Left lobe of liver (tissue), 2 donors: Measurements from ENCODE around the gene RBM23. TPM values are rescaled to one million over a fixed set of nuclear protein-coding genes. Genes with fewer than 3 reads are reported as not detected.
"Not testable (repeated sequence)": the region's sequence is repeated elsewhere in the genome, so short reads cannot be mapped to it uniquely, and the experiment has no call there.

ENCODE experiments used
- ATAC-seq: fragments of 200-7000 bp; cut with Tn5 transposase; one replicate; pipeline ENCODE4 v1.9.1; 2020; ENCODE audit warnings: mild to moderate bottlenecking, moderate library complexity
- DNase-seq: peaks from one replicate; pipeline ENCODE4 v3.0.0-alpha.2; 2020; ENCODE audit warnings: low spot score
- total RNA-seq: library from RNA; stranded (reverse); gene quantifications from one replicate; pipeline ENCODE4 v1.2.1, GENCODE V29; 2021
- donor health status: DM: no; HTN: no; CAD: no; lungs with moderate emphysema.
- donor health status: DM: no; HTN: yes; CAD: no.

The RBM23 gene
- total RNA-seq, 1 donor from 2014 or later: 35.3 TPM

DNA sequence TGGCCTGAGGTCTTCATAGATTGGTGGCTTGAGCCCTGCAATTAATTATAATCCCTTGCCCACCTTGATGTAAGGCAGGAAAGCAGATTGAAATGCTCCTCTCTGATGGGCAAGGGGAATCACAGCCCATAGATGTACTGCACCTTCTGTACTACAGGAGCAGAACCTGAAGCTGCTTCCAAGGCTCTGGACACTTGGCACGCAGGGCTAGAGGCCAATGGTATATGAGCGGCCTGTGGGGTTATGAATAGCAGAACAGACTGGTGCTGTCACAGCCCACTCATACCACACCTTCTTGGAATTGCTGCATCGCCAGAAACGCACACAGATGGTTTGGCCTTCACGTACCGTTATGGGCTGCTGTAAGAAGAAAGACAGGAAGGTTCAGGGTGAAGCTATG is 1.7 kb upstream of the RBM23 start:
- ATAC-seq: no peak
- DNase-seq: no peak

DNA sequence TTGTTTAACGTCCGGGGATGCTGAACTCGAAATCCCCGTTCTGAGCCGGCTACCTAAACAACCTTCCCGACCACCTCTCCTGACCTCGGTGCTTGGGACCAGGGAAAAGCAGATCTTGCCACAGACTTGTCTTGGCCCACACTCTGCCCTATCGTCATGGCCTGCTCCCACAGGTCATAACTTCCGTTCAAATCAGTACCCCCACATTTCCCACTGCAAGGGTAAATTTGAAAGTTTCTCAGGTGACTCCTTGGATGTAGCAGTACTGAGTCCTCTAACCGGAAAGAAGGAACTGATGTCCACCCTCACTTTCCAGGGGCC is 612 bp upstream of the RBM23 start:
- ATAC-seq: no peak
- no peak for DNase-seq

DNA sequence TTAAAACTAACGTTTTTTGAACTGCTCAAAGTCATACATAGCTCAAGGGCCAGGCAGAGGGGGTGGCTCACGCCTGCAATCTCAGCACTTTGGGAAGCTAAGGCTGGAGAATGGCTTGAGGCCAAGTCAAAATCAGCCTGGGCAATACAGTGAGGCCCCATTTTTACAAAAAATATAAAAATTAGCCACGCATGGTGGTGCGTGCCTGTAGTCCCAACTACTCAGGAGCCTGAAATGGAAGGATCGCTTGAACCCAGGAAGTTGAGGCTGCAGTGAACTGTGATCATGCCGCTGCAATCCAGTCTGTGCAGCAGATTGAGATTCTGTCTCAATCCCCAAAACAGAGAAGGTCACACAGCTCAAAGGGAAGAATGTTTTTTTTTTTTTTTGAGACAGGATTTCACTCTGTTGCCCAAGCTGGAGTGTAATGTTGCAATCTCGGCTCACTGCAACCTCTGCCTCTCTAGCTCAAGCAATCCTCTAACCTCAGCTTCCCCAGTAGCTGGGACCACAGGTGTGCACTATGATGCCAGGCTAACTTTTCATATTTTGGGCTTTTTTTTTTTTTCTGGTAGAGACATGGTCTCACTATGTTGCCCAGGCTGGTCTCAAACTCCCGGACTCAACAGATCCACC is 2.9 kb downstream of the RBM23 start:
- ATAC-seq: peak; percentile 39
- DNase-seq: peak; percentile 70

DNA sequence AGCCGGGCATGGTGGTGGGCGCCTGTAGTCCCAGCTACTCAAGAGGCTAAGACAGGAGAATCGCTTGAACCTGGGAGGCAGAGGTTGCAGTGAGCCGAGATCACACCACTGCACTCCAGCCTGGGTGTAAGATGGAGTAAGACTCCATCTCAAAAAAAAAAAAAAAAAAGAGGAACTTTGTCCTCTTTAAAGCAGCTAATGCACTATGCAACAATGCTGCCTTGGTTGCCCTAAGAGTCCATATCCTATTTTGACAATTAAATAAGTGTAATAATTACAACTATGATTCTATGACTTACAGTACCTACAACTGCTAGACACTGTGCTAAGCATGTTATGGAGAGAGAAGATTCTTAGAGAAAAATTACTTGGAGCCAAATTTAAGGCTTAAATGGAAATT is 4.1 kb downstream of the RBM23 start:
- not testable (repeated sequence) for DNase-seq, ATAC-seq

DNA sequence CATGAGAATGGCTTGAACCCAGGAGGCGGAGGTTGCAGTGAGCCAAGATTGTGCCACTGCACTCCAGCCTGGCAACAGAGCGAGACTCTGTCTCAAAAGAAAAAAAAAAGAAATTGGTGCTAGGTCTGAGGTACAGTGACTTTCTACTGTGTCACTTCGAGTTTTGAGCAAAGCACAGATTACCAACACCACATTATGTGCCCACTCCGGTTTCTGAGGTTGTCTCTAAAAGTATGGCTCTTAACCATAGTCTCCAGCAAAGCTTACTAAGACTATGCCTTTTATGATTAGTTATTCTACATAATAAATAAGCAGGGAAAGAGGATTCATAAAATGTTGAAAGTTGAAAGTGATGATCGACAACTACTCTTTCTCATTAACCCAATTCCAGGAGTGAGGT is 8.0 kb downstream of the RBM23 start:
- DNase-seq (no peak), ATAC-seq (no peak)

DNA sequence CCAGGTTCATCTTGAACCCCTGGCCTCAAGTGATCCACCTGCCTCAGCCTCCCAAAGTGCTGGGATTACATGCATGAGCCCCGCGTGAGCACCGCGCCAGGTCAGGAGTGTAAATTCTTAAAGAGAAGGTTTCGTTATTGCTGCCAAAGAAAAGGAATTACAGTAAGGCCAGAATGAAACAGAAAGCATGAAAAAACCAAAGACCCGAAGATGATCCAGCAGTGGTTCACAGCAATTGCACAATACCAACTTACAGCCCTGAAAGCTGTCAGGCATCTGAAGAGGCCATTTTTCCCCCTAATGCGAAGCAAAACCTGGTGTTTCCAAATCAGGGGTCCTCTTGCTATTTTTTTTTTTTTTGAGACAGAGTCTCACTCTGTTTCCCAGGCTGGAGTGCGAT is 10.3 kb downstream of the RBM23 start:
- DNase-seq (no peak), ATAC-seq (no peak)

DNA sequence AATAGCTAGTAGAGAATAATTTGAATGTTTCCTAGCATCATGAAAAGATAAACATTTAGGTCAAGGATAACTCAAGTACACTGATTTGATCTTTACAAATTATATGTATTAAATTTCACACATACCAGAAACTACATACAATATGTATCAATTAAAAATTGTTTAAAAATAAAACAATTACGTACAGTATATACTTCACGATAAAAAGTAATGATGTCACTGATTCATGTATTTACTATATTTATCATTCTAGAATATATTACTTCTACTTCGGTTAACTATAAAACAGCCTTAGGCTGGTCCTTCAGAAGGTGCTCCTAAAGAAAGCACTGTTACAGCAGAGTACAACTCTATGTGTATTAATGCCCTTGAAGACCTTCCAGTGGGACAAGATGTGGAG is 11.5 kb downstream of the RBM23 start:
- DNase-seq (no peak), ATAC-seq (no peak)

DNA sequence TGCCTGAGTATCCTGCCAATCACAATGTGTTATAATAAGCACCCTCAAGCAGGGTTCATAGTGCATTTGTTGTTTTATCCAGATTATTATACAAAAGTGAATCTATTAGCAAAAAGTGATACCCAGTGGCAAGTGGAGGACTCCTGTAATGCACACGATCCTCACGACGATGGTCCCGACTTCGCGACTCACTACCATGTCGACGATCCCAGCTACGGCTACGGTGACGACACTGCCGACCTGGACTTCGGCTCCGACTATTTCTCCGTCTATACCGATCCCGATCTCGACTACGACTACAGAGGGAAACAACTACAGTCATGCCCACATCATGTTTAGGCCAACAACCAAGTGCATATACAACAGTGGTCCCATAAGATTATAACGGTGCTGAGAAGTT is 12.9 kb downstream of the RBM23 start:
- DNase-seq: no peak
- ATAC-seq: no peak

DNA sequence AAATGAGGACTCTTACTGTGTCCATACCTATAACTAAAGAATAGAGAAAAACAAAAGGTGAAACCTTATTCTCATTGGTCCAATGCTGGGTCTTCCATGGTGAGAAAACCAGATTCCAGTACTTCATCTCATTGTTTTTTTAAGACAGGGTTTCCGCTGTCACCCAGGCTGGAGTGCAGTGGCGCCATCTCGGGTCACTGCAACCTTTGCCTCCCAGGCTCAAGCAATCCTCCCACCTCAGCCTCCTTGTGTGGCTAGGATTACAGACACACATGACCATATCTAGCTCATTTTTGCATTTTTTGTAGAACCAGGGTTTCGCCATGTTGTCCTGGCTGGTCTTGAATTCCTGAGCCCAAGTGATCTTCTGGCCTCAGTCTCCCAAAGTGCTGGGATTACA is 13.3 kb downstream of the RBM23 start:
- ATAC-seq (no peak), DNase-seq (no peak)

DNA sequence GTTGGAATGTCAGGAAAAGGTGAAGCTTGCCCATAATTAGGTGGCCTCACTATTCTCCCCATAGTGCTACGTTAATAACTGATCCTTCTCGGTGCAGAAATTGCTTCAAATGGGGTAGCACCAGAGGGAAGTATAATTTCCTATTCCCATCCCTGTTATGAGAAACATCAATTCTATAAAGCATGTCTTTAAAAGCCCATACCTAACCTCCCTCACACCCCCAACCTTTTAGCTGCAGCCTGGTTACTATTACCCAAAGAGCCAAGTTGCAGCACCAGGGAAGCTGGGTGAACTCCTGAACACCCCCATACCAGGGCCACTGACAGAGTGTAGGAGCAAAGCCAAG is 15.2 kb downstream of the RBM23 start:
- ATAC-seq (no peak), DNase-seq (no peak)

DNA sequence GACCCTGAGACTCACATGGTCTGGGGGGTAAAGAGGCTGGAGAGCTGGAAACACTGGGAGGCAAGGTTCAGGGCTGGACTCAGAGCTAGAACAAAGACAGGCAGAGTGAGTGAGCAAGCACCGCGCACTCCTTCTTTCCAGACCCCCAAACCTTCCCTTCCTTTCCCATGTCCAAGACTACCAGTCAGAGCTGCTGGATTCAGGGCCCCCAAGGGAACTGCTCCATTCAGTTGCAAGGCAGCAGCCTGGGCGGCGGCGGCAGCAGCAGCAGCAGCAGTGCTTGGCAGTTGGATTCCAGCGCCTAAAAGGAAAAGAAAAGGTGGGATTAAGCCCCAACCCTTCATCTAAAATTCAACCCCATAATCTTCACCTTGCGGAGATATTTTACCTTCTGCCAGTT is 17.1 kb downstream of the RBM23 start:
- ATAC-seq: no peak
- no peak for DNase-seq

DNA sequence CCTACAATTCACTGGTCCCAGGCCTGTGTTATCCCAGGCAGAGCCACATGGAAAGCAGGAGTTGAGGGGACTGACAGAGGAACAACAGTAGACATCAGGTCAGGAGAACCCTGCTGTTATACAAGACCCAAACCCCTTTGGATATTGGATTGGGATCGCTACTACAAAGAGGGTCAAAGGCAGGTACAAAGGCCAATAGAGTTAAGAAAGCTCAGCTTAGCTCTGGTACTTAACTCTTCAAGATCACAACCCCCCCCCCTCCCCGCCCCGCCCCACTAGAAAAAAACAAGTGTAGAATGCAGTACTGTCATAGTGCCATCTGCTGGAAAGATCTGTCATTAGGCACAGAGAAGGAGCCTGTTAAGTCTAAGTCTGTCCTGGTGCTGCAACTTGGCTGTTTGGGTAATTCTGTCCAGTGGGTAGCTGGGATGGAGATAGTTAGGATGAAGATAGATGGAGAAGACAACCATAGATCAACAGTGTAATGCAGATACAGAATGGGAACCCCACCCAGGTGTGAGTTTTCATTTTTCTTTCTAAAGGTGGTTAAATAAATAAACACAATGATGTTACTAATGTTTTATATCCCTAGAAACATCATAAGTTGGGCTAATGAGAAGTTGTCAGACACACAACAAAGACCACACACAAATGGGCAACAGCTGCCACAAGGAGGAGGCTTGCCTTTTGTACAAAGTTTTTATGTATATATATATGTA is 18.7 kb downstream of the RBM23 start:
- DNase-seq (no peak), ATAC-seq (peak; percentile 28)

DNA sequence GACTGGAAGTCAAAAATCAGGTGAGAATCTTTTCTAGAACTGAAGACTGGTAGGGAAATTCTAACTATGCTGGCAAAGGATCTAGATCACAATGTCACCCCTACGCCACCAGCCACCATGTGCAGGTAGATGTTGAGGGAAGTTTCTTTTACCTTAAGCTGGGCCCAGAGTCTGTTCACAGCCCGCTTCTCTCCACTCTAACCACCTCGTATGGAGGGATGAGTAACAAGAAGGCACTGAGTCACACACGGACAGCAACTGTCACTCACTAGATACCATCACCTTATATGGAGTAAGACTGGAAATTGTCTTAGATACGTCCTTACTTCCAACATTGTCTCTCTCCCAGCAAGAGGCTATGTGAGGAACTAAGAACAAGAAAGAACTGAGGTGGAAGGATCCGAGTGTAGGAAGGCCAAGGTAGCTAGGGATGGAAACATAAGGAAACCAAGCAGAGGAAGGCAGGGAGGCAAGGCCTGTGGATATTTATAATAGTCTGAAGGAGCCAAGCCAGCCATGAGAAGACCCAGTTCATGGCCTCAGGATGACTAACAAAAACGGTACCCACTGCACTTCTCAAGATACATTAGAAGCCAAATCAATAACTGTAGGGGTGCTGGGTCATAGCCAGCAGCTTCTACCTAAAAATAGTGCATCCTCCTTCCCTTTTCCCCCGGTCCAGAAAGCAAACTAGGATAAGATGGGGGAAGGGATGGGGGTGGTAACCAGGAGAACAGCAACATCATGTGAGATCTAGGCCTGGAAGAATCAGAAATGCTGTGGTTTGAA is 20.5 kb downstream of the RBM23 start:
- no peak for ATAC-seq
- no peak for DNase-seq

DNA sequence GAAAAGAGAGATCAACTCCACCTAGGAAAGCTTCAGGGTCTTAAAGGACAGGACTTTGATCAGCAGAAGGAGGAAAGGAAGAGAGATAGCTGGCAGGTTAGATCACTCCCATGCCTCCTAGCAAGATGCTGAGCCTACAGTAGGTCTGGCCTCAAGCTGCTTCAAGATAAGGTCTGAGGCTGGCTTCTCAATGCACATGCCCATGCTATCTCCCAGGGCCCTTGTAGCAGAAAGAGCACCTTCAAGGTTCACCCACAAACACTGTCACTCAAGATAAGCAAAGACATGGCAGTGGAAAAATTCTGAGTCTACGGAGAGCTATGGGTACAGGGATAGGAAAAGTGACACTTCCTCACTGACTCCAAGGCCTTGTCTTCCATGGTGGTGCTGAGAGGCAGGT is 21.6 kb downstream of the RBM23 start:
- DNase-seq (no peak), ATAC-seq (no peak)

DNA sequence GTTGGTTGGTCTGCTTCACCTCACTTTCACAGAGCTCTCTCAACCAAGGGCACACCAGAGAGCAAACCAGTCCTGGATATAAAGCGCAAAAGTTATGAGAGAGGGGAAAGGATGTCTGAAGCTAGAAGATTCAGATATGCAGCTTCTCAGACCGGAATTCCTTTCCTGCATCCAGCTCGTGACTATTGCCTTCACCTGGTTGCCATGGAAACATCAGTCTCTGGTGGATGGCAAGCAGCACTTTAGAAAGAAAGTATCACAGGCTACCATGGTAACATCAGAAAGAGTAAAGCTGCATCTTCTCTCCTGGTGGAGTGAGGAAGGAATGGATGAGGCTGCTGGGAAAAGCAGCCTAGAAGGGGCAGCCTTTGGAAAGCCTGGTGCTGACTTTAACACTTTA is 22.2 kb downstream of the RBM23 start:
- ATAC-seq (no peak), DNase-seq (no peak)

DNA sequence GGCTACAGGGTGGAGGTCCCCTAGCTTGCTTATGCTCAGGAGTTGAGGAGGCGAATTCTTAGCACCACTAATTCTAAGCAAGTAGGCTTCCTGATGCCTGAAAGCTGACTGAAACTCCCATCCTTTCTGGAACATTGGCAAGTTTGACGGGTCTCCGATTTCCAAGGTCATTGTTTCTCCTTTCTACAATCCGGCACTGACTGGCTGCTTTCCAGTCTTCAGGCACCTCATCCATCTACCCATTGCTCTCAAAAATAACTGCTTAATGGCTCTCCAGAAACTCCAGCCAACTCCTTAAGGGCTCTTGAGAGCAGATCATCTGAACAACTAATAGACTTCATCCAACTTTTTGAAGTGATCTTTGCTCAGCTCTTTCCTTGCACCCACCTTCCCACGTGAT is 22.6 kb downstream of the RBM23 start:
- DNase-seq (no peak), ATAC-seq (no peak)

DNA sequence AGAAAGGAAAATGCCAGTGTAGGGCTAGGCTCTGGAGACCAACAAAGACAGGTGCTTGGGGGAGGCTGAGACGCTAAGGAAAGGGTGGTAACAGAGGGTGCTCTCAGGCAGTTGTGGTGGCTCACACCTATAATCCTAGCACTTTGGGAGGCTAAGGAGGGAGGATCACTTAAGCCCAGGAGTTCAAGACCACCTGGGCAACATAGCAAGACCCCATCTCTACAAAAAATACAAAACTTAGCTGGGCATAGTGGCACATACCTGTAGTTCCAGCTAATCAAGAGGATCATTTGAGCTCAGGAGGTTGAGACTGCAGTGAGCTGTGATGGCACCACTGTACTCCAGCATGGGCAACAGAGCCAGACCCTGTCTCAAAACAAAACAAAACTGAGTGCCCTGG is 23.5 kb downstream of the RBM23 start:
- no peak for ATAC-seq

DNA sequence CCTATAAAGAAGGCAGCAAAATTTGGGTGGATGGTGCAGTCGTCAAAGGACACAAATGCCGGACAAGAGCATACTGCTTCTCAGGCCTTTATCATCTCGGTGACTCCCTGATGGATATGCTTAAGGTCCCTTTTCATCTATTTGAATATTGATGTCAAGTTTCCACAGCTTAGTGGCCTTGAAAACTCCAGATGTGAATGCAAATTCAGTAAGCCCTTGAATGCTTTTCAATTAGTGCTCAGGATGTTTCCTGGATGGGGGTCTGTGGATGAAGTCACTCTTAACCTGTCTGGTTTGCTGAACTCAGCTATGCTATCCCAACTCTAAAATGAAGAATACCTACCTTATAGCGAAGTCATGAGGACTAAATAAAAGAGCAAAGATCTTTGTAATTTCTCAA is 25.2 kb downstream of the RBM23 start:
- no peak for ATAC-seq
- no peak for DNase-seq

More for the DNA sequence above, 23.5 kb downstream of the RBM23 start:
- no peak for DNase-seq

DNA sequence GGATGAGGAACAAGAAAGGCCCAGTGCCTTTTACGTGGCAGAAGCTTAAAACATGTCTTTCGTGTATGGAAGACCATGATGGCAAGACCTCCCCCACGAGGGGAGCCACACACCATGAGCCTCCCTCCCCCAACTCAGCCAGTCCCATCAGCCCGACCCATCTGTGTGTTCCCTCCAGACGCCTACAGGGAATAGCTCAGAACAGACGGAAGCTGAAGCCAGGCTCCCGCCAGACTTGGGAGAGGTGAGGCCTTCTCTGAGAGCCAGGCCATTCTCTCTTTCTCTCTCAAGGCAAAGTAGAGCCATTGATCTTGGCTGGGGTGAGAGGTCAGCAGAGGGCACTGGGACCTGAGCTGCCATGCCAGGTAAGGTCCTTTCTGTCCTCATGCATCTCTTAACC is 26.5 kb downstream of the RBM23 start:
- DNase-seq (no peak), ATAC-seq (no peak)

DNA sequence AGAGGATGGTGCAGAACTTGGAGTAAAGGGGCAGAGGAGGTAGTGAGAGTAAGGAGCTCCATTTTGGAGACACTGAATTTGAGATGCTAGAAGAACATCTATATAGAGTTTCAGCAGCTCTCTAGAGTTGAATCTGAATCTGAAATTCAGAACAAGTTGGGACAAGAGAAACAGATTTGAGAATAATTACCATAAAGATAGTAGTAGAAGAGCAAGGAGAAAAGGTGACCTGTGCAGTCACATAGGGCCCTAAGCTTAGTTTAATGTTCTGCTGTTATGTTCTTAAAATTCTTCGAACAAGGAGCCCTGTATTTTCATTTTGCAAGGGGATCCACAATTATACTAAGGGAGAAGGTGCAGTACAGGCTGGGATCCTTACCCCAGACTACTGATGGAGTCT is 28.5 kb downstream of the RBM23 start:
- no peak for ATAC-seq
- DNase-seq: no peak

DNA sequence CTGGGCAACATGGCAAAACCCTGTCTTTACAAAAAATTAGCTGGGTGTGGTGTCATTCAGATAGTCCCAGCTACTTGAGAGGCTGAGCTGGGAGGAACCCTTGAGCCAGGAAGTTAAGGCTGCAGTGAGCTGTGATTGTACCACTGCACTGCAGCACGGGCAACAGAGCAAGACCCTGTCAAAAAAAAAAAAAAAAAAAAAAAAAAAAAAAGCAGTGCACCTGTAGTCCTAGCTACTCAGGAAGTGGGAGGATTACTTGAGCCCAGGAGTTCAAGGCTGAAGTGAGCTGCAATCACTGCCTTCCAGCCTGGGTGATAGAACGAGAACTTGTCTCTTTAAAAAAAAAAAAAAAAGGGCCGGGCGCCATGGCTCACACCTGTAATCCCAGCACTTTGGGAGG is 30.3 kb downstream of the RBM23 start:
- no peak for ATAC-seq
- DNase-seq: no peak

DNA sequence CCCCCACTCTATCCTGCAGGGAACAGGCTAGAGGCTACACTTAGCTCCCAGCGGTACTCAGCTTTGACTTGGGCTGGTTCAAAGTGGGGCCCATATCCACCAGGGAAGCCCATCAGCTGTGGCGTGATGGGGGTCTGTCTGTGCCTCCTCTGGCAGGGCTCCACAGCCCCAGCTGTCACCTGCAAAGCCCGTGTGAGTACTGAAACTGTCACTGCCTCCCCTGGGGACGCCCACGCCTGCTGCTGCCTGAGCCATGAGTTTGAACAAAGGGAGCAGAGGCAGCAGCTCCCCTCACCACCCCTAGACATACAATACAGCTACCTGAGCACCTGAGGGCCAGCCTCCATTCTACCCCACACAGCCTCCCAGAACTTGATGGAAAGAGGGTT is 31.0 kb downstream of the RBM23 start:
- ATAC-seq (no peak), DNase-seq (no peak)
